GM21381 (cell line): ENCODE measurements around the gene SDC3.
"Not testable (repeated sequence)": the region's sequence is repeated elsewhere in the genome, so short reads cannot be mapped to it uniquely, and the experiment has no call there.

Experiments used
- ATAC-seq: cut with Tn5 transposase; IDR thresholded peaks from one replicate; pipeline ENCODE4 v1.9.1; 2021; ENCODE audit warnings: mild to moderate bottlenecking, moderate library complexity; ENCODE audit not compliant: unreplicated experiment

SDC3 gene

DNA sequence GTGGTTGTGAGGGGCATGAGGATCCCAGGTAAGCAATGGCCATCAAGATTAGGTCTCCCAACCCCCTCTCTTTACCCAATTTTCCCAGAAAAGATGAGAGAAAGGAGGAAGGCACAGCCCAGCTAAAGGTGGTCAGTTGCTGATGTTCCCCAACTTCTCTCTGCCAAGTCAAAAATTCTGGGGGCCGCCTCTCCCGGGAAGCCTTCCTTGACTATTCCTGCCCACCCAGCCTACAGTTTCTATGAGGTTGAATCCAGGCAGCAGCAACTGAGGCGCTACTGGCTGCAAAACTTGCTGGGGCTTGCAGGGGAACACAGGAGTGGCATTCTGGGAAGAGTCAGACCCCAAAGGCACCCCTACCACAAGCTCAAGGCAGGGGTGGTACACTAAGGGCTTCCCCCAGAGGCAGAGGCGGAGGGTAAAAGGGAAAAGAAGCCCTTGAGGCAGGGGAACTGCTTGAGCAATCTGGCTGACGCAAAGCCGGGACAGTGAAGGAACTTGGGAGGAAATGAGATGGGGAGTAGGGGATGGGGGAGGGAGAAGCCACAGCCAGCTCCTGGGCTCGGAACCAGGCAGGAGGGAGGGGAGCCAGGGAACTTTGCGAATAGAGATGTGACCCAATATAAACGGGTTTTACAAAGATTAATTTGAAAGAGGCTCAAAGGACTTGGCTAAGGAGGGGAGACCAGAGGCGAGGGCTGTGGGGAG is 31.2 kb downstream of the SDC3 start:
- ATAC-seq, result no peak

DNA sequence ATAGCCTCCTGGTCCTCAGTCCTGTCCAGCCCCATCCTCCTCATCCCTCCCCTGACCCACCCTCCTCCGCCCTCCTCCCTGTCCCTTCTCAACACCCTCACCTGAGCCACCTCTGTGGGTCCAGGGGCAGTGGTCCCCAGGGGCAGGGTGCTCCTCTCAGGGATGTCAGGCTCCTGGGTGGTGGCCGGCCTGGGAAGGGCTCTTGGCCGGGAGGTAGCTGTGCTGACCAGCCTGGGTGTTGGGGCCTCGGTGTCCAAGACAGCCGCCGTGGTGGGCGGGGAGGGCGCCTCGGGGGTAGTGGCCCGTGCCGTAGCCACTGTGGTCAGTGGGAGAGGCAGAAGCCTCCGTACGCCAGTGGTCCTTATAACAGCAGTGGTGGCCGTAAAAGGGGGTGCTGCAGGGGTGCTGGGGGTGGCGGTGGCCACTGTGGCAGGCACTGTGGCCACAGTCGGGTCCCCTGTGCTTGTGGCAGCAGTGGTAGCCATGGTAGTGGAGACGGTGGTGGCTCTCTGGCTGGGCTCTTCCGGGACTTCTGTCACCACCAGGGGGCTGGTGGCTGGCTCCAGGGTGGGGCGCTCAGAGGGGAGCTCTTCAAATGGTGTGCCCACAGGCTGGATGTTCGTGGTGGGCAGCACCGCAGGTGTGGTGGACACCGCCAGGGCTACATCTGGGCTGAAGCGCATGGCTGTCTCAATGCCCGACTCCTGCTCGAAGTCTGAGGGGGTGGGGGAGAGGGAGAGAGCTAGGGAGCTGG is 31.9 kb downstream of the SDC3 start:
- no peak for ATAC-seq

DNA sequence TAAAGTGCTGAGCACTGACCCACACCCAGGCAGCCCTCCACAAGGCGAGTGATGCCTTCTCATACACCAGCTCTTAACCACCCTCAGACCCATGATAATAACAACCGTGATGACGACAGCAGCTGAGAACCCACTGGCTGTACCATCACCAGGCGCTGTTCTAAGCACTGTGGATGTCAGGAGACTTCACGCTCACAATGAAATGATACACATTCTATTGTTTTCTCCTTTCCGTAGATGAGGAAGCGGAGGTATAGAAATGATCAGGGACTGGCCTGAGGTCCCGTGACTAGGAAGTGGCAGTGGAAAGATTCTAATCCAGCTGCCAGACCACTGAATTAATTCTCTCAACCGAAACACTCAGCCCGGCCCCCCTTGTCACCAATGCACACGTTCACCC is 32.6 kb downstream of the SDC3 start:
- no peak for ATAC-seq

DNA sequence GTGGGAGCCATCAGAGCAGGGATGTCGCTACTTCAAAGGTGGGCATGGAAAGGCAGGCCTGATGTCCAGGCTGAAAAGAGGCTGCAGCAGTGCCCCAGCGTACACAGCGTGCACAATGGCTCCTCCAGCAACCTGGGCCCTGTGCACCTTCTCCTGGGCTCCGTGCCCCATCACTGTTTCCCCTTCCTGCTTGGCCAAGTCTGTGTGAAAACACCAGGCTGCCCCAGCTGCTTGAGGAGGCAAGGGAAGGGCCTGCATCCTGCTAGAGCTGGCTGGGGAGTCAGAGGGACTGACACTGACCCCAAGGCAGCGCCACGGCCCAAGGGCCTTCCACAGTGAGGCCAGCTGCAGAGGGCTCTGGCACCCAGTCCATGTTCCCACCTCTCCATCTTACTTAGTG is 33.4 kb downstream of the SDC3 start:
- ATAC-seq, result no peak

- ATAC-seq, result no peak
Observed at GRCh38 chr1:30874176-30874575, 34.4 kb downstream of the SDC3 start.

DNA sequence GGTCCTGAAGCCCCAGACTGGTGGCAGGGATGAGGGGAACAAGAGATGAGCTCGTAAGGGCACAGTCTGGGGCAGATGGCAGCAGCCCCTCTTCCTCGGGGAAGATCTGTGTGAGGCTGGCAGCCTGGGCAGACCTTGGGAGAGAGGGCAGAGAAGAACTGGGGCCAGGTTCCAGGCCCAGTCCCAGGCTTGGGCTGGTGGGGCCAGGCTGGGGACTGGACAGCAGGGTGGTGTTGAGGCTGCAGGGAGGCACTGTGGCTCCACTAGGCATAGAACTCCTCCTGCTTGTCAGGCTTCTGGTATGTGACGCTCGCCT is 35.7 kb downstream of the SDC3 start:
- ATAC-seq, result no peak

DNA sequence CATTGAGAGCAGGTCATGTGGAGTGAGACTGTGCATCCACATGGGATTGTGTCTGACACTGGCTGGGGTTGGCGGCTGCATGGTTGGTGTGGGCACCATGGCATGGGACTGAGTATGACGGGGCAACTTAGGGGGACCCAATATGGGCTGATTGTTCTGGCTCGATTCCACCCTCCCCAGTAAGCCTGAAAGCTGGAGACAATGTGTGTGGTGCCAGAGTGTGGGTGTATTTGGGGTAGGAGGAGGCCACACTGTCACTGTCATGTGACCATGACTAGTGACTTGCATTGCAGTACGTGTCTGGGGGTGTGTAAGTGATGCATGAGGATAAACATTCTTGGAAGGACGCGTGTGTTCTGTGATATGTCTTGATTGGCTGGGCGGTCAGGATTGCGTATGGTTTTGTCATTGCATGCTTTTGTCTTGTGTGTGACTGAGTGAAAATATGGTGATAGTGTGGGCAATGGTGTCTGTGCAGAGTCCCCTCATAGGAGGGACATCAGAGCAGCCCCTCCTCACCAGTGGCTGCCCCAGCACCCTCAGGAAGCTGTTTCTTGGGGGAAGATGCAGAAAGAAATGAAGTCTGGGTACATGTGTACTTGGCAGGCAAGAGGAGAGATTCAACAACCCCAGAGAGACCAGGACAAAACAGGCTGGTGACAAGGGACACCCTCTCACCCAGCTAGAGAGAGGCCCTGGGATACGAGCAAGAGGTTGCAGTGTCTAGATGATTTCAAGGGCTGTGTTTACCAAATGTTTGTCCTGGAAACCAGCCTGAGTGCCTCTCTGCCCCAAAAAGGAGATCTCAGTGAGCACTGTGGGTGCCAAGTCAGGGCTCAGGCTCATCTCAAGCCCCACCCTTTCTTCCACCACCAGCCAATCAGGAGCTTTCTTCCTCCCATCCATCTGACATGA is 36.3 kb downstream of the SDC3 start:
- ATAC-seq, result no peak

DNA sequence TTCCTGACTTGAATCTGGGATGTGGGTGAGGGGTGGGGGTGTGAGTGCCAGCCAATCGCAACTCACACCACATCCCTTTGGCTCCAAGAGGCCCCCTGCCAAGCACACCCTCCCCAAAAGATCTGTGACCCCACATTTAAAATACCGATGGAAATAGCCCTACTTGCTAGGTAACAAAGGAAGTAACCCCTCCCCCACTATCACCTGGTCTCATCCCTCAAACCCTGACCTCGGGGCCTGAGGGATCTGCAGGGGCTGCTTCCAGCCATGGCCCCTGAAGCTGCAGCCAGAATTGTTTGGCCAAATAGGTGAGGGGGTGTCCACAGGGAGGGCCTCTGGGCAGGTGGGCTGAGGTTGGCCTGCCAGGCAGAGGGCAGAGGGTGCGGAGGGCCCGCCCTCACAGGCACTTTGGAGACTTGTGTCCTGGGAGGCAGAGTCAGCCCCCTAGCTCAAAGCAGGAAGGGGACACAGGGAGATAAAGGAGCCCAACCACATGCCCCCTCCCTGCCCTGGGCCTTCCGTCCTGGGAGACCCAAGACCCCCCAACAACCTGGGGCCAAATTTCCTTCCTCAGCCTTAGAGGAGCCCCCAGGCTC is 37.2 kb downstream of the SDC3 start:
- ATAC-seq, result no peak

- ATAC-seq, result no peak
Observed at GRCh38 chr1:30870656-30871055, 37.9 kb downstream of the SDC3 start.

- no peak for ATAC-seq
Observed at GRCh38 chr1:30870035-30870434, 38.5 kb downstream of the SDC3 start.

DNA sequence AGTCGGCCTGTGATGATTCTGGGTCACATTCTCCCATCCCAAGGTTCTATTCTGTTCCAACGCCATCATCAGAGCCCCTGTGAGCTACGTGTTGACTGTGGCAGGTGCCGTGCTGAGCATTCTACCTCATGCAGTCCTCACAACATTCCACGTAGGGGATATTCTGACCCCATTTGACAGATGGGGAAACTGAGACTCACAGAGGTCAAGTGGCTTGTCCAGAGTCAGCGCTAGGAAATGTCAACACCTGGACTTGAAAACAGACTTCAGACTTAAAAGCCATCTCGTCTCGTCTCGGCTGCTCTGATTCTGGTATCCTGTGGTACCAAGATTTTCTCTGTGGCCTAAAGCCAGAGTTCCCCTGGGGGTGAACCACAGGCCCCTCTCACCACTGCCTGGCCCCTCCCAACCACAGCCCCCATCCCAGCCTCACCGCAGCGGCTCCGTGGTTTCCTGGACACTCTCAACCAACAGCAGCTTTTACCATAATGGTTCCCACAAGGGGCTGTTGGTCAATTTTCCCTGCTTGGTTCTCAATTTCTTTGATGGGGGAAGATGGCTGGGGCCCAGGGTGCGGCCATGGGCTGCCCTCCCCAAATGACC is 39.6 kb downstream of the SDC3 start:
- peak; percentile 54 for ATAC-seq

- ATAC-seq, result not testable (repeated sequence)
Observed at GRCh38 chr1:30868057-30868456, 40.5 kb downstream of the SDC3 start.

DNA sequence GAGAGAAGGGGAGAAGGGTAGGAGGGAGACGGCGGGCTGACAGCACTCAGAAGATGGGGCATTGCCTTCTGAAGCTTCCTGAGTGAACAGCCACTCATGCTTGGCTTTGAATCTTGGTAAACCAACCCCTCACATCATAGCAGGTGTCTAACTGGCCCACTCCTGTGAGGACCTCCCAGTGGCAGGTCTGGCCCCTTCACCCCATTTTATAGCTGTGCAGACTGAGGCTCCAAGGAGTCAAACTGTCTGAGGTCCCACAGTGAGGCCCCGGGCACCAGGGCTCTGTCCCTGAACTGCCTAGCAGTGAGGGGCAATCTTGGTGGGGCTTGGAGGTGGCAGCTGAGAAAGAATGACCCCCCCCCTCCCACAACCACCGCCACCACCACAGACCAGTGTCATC is 41.0 kb downstream of the SDC3 start:
- ATAC-seq, result no peak

- ATAC-seq, result no peak
Observed at GRCh38 chr1:30866594-30866993, 42.0 kb downstream of the SDC3 start.

DNA sequence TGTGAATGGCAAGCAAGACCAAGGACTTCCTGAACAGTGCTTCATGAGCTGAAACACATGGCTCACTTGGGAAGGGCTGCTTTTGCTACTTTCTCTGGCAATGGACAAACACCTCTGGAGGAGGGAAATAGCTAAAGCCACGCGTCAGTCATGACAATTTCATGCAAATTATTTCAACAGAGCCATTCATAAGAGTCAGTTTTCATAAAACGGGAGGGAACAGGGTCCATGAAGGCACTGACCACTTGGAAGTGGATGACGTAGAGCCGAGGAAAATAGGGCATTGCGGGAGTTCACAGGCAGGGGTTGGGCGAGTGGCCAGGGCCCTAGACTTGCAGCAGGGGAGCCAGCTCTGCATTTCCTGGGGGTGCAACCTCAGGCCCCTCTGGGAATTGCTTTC is 43.9 kb downstream of the SDC3 start:
- no peak for ATAC-seq

DNA sequence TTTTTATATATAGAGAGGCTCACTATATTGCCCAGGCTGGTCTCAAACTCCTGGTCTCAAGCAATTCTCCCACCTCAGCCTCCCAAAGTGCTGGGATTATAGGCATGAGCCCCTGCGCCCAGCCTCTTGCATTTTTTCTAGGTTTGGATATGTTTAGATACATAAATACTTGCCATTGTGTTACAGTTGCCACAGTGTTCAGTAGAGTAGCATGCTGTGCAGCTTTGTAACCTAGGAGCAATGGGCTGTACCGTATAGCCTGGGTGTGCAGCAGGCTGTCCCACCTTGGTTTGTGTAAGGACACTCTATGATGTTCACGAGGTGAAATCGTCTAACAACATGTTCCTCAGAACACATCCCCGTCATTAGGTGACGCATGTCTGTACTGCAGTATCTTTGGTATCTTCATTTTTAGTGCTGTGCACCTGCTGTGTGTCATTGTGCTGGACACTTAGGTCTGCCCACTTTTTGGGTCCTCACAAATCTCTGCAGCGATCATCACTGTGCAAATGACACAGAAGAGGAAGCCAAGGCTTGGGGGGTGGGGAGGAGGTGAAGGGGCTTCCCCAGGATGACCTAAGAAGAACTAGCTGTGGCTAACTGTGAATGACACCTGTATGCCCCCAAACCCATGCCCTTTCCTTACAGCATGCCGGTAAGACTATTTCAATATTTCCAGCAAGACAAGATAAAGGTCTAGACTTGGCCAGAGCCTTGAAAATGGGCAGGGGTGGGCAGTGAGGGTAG is 44.5 kb downstream of the SDC3 start:
- ATAC-seq, result no peak

DNA sequence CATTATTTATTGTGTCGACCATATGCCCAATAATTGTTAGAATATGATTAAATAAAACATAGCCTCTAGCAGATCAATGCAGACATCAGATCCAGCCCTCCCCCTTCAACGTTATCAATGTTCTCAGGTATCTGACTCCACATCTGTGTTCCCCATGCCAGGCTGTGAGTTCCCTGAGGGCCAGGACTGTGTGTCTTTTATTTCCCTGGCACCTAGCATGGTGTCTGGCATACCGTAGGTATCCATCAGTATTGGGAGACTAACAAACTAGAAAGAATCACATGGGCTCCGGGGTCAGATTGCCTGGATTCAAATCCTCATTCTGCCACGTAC is 48.3 kb downstream of the SDC3 start:
- no peak for ATAC-seq

DNA sequence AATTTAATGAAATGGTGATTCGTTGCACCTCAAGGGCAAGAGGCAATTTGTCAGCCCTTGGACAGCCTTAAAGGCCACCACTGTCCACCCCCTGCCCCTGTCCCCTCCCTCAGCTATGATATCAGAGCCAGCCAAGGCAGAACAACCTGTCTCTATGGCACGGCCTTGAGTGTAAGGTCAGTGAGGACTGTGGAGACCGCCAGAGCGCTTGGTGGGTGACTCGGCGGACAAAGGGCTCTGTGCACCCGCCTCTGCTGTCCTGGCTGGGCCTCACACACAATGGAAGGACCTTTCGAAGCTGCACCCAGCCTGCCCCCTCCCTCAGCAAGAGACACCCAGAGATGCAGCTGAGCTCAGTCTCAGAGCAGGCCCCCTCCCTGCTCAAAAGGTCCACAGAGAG is 50.6 kb downstream of the SDC3 start:
- ATAC-seq, result no peak

GRCh38 chr1:30857062-30857461 is 51.5 kb downstream of the SDC3 start:
- no peak for ATAC-seq

- no peak for ATAC-seq
Observed at GRCh38 chr1:30856260-30856790, 52.2 kb downstream of the SDC3 start.
